Measurements from ENCODE around the gene BAHD1. TPM values are rescaled to one million over a fixed set of nuclear protein-coding genes. Genes with fewer than 3 reads are reported as not detected.

Gene BAHD1
- polyA plus RNA-seq, 3 donors, result 0.67 to 8.9 (median 0.79) TPM

GRCh38 chr15:40430271-40430805 is 10.4 kb upstream of the BAHD1 start:
- no peak overlapping the region for H3K4me3 ChIP-seq (replicated peaks in 1 of 3; ENCODE audit: low read depth in 2 of 3, low read length in 3 of 3)
- no peak overlapping the region for H3K27ac Mint-ChIP-seq
- H3K9me3 ChIP-seq (replicated peaks in 1 of 2; ENCODE audit: control insufficient read depth in 1 of 2, insufficient read depth in 1 of 2, low read length in 2 of 2), result no peaks in the 10 kb centered on the region
- peaks cover under 1% of the 10 kb centered on the region for H3K4me1 Mint-ChIP-seq
- TF ChIP-seq CTCF (IDR thresholded peaks at IDR 0.05), result no peak
- no peak overlapping the region for H2AFZ ChIP-seq (ENCODE audit: insufficient read depth, low read depth, low read length, poor library complexity, severe bottlenecking)
- H3K36me3 ChIP-seq (replicated peaks in 1 of 2; ENCODE audit: control insufficient read depth in 1 of 2, insufficient read depth in 2 of 2, low read length in 2 of 2), result no peaks in the 10 kb centered on the region
- peaks cover 0 to 11% (median 4%) of the 10 kb centered on the region in 7 donors for H3K9me3 Mint-ChIP-seq
- H3K36me3 Mint-ChIP-seq, result peaks cover 4 to 5% of the 10 kb centered on the region in 2 donors
- H3K4me3 Mint-ChIP-seq, result no peak overlapping the region
- intact Hi-C loops (cut with micrococcal nuclease), result no loop called here
- WGBS (ENCODE audit: insufficient coverage), result 83% methylated on average over 10 of the region's 10 CpGs
- peaks cover 17 to 19% (median 17%) of the 10 kb centered on the region in 3 donors for H3K27me3 Mint-ChIP-seq (ENCODE audit: low read depth in 3 of 3)
- DNase-seq, result no peak
- no peaks in the 10 kb centered on the region for H3K79me2 ChIP-seq (ENCODE audit: insufficient read depth, low read length)
- H3K4me2 ChIP-seq (replicated peaks; ENCODE audit: extremely low read depth, low read length, poor library complexity, severe bottlenecking), result no peak overlapping the region
- no peak overlapping the region for H3K9ac ChIP-seq (ENCODE audit: insufficient read depth, low read length, poor library complexity, severe bottlenecking)
- H3K27ac ChIP-seq (ENCODE audit: low read depth in 1 of 2, low read length in 2 of 2), result no peak overlapping the region
- peaks cover 7 to 16% of the 10 kb centered on the region in 2 donors for H3K27me3 ChIP-seq (ENCODE audit: control insufficient read depth in 2 of 2, insufficient read depth in 2 of 2, low read length in 2 of 2)
- H4K20me1 ChIP-seq (ENCODE audit: insufficient read depth, low read length), result no peaks in the 10 kb centered on the region
- H3K4me1 ChIP-seq (ENCODE audit: control insufficient read depth in 1 of 2, insufficient read depth in 2 of 2, low read length in 2 of 2), result no peaks in the 10 kb centered on the region

- Histone ChIP-seq H3K4me1 (ENCODE audit: control insufficient read depth in 1 of 2, insufficient read depth in 2 of 2, low read length in 2 of 2) (peaks cover 21 to 24% of the 10 kb centered on the region in 2 donors), H3K9ac (ENCODE audit: insufficient read depth, low read length, poor library complexity, severe bottlenecking) (no peak overlapping the region), H3K4me2 (replicated peaks; ENCODE audit: extremely low read depth, low read length, poor library complexity, severe bottlenecking) (no peak overlapping the region), H4K20me1 (ENCODE audit: insufficient read depth, low read length) (no peaks in the 10 kb centered on the region), H2AFZ (ENCODE audit: insufficient read depth, low read depth, low read length, poor library complexity, severe bottlenecking) (no peak overlapping the region), H3K79me2 (ENCODE audit: insufficient read depth, low read length) (no peaks in the 10 kb centered on the region), H3K27ac (ENCODE audit: low read depth in 1 of 2, low read length in 2 of 2) (no peak overlapping the region), H3K27me3 (ENCODE audit: control insufficient read depth in 2 of 2, insufficient read depth in 2 of 2, low read length in 2 of 2) (peaks cover 37 to 64% of the 10 kb centered on the region in 2 donors), H3K36me3 (replicated peaks in 1 of 2; ENCODE audit: control insufficient read depth in 1 of 2, insufficient read depth in 2 of 2, low read length in 2 of 2) (no peaks in the 10 kb centered on the region), H3K4me3 (replicated peaks in 1 of 3; ENCODE audit: low read depth in 2 of 3, low read length in 3 of 3) (no peak overlapping the region), H3K9me3 (replicated peaks in 1 of 2; ENCODE audit: control insufficient read depth in 1 of 2, insufficient read depth in 1 of 2, low read length in 2 of 2) (peaks cover 0 to 7% of the 10 kb centered on the region in 2 donors)
- Mint-ChIP-seq H3K27me3 (ENCODE audit: low read depth in 3 of 3) (peaks cover 60 to 66% (median 65%) of the 10 kb centered on the region in 3 donors), H3K27ac (no peak overlapping the region), H3K4me3 (peak overlapping the region in 1 of 2 donors; percentile 24), H3K9me3 (peaks cover 0 to 27% (median 8%) of the 10 kb centered on the region in 7 donors), H3K4me1 (peaks cover 25% of the 10 kb centered on the region), H3K36me3 (peaks cover 7 to 11% of the 10 kb centered on the region in 2 donors)
- no peak for DNase-seq
- 46% methylated on average over 17 of the region's 20 CpGs for WGBS (ENCODE audit: insufficient coverage)
- intact Hi-C loops (cut with micrococcal nuclease), result no loop called here
- no peak for TF ChIP-seq CTCF (IDR thresholded peaks at IDR 0.05)
Observed at GRCh38 chr15:40435023-40435709, 5.6 kb upstream of the BAHD1 start.

All from CD14-positive monocyte (primary cell).